IPS-20b (cell line): ENCODE data around the gene BCKDHA.

Experiments
- H3K27ac ChIP-seq: one replicate; pipeline ENCODE4 v1.5.1; 2013; ENCODE audit warnings: low read length
- H3K27me3 ChIP-seq: 2 replicates; pipeline ENCODE4 v1.6.1; 2013; ENCODE audit warnings: mild to moderate bottlenecking, low read length, inconsistent platforms; ENCODE audit not compliant: insufficient read depth
- H3K36me3 ChIP-seq: 2 replicates; pipeline ENCODE4 v1.6.1; 2013; ENCODE audit warnings: low read depth, mild to moderate bottlenecking, inconsistent platforms, low read length, moderate library complexity; ENCODE audit not compliant: insufficient read depth
- H3K4me1 ChIP-seq: 2 replicates; pipeline ENCODE4 v1.6.1; 2013; ENCODE audit warnings: mild to moderate bottlenecking, control low read depth, inconsistent platforms, low read length, moderate library complexity; ENCODE audit not compliant: insufficient read depth
- H3K4me3 ChIP-seq: 2 replicates; pipeline ENCODE4 v1.5.1; 2013; ENCODE audit warnings: mild to moderate bottlenecking, low read length, inconsistent platforms
- H3K9ac ChIP-seq: 2 replicates; pipeline ENCODE4 v1.6.1; 2013; ENCODE audit warnings: low read depth, mild to moderate bottlenecking, inconsistent platforms, low read length, moderate library complexity
- H3K9me3 ChIP-seq: 2 replicates; pipeline ENCODE4 v1.6.1; 2013; ENCODE audit warnings: mild to moderate bottlenecking, low read depth, low read length, inconsistent platforms; ENCODE audit not compliant: insufficient read depth

The BCKDHA gene

DNA sequence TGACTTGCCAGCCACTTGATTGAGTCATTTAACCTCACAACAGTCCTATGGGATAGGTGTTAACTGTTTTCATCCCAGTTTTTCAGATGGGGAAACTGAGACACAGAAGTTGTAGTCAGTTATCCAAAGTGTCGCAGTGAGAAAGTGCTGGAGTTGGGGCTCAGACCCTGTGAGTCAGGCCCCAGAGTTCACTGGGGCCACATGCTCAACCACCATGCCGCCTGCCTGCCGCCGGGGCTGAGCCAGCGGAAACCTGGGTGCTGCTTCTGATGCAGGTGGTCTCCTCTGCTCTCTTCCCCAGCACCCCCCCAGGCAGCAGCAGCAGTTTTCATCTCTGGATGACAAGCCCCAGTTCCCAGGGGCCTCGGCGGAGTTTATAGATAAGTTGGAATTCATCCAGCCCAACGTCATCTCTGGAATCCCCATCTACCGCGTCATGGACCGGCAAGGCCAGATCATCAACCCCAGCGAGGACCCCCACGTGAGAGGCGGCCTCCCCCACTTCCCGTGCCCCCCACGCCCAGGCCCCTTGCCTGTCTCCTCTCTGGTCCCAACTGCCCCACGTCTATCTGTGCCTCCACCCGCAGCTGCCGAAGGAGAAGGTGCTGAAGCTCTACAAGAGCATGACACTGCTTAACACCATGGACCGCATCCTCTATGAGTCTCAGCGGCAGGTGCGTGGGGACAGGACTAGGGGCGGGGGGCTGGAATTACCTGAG is 12.9 kb downstream of the BCKDHA start:
- H3K27ac ChIP-seq, result no peak overlapping the region
- H3K27me3 ChIP-seq, result no peaks in the 10 kb centered on the region
- H3K9ac ChIP-seq, result no peak overlapping the region
- H3K4me3 ChIP-seq, result no peak overlapping the region
- peaks cover 14% of the 10 kb centered on the region; the same call in 1 of the 2 replicates for H3K36me3 ChIP-seq
- no peaks in the 10 kb centered on the region for H3K9me3 ChIP-seq
- H3K4me1 ChIP-seq, result no peaks in the 10 kb centered on the region; the same call in 1 of the 2 replicates

DNA sequence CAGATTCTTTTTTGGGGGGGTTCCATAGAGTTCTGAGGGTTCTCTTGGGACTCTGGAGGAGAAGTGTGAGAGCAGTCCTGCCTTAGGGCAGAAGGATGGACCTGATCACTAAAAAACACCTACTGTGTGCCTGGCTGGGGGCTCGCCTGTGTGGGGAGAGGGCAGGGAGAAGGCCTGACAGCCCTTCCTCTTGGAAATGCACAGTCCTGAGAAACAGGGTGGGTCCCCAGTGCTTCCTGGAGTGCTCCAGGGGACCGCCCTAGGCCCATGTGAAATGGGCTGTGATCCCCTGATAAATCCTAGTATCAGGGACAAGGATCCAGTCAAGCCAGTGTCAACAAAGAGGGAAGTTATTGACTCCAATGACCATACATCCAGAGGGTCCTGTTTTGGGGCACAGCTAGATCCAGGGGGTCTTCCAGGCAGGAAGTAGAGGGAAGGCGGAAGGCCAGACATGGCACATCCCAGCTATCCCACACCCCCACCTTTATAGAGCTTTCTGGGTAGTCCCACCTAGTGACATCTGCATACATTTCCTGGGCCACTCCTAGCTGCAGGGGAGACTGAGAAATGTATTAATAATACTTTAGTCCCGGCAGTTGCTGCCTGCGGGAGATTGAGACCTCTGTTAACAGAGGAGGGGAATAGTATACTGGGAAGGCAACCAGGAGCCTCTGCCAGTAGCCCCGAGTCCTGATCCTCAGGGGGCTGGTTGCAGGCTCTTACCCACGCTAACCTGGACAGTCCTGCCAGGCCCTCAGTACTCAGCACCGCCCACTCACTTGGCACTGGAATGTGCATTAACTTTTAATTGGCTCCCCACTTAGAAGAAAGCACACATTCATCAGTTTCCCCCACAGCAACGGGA is 13.7 kb downstream of the BCKDHA start:
- H3K4me3 ChIP-seq, result no peak overlapping the region
- H3K36me3 ChIP-seq, result peaks cover 14% of the 10 kb centered on the region; the same call in 1 of the 2 replicates
- no peaks in the 10 kb centered on the region for H3K27me3 ChIP-seq
- no peaks in the 10 kb centered on the region; the same call in 1 of the 2 replicates for H3K4me1 ChIP-seq
- no peak overlapping the region for H3K9ac ChIP-seq
- H3K27ac ChIP-seq, result no peak overlapping the region
- no peaks in the 10 kb centered on the region for H3K9me3 ChIP-seq

DNA sequence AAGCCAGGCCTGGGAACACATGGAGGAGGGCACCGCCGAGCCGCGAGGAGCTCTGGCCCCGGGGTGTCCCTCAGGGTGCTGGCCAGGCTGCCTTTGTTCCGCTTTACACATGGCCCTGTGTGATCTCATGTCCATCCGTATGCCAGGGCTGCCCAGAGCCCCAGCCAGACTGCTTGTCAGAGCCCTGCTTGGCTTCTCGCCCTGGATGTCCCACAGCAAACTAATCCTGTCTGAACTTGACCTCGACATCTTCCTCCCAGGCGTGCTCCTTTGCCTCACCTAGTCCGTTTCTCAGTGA is 14.3 kb downstream of the BCKDHA start:
- no peak overlapping the region for H3K4me3 ChIP-seq
- H3K36me3 ChIP-seq, result peaks cover 14% of the 10 kb centered on the region; the same call in 1 of the 2 replicates
- no peak overlapping the region for H3K9ac ChIP-seq
- no peaks in the 10 kb centered on the region for H3K9me3 ChIP-seq
- no peaks in the 10 kb centered on the region for H3K27me3 ChIP-seq
- H3K27ac ChIP-seq, result no peak overlapping the region
- no peaks in the 10 kb centered on the region; the same call in 1 of the 2 replicates for H3K4me1 ChIP-seq

DNA sequence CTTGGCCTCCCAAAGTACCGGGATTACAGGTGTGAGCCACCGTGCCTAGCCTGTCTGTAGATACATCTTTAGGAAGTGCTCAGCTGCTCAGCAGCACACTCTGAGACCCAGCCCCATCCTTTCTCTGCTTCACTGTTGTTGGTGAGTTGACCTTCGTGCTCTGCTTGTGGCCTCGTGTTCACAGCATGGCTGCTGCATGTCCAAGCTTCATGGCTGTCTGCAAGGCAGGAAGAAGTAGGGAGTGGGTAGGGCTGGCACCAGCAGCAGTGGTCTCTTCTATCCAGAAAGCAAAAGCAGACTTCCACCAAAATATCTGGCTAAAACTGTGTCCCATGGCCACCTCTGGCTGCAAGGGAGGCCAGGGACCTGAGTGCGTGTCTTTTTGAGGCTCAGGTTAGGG is 15.3 kb downstream of the BCKDHA start:
- no peak overlapping the region; the same call in 1 of the 2 replicates for H3K9ac ChIP-seq

DNA sequence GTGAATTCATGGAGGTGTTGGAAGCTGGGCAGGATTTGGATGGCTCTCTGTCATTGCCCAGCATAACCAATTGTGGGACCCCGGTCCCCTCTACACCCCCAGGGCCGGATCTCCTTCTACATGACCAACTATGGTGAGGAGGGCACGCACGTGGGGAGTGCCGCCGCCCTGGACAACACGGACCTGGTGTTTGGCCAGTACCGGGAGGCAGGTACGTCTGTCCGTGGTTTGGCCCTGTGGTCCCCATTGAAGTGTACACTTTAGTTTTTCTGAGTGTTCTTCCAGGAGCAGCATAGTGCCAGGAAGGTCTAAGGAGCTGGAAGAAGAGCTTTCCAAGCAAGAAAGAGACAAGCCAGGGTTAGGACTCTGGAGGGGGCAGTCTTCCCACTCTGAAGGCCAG is 16.3 kb downstream of the BCKDHA start:
- Histone ChIP-seq H3K9me3 (no peaks in the 10 kb centered on the region), H3K27ac (no peak overlapping the region), H3K36me3 (peaks cover 19% of the 10 kb centered on the region), H3K4me1 (no peaks in the 10 kb centered on the region), H3K27me3 (no peaks in the 10 kb centered on the region), H3K4me3 (no peak overlapping the region), H3K9ac (no peak overlapping the region)

More for the DNA sequence above, 15.3 kb downstream of the BCKDHA start:
- no peaks in the 10 kb centered on the region for H3K27me3 ChIP-seq
- H3K9me3 ChIP-seq, result no peaks in the 10 kb centered on the region
- H3K4me3 ChIP-seq, result no peak overlapping the region
- H3K36me3 ChIP-seq, result peaks cover 14% of the 10 kb centered on the region; the same call in 1 of the 2 replicates
- H3K4me1 ChIP-seq, result no peaks in the 10 kb centered on the region
- H3K27ac ChIP-seq, result no peak overlapping the region

DNA sequence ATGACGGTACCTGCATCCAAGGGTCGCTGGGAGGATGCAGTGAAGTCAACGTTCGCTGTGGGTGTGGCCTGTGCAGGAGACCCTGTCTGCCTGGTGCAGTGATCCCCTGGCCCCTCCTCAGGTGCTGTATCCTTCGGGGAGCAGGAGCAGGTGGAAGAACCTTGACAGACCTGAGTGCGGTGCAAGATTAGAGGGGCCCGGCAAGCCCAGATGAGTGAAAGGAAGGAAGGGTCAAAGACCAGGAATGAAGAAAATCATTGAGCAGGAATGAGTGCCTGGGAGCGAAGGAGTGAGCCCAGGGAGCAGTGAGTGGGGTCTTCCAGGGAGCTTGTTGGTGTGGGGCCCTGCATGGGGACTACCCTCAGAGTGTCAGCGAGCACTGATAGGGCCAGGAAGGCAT is 16.8 kb downstream of the BCKDHA start:
- H3K9ac ChIP-seq, result no peak overlapping the region
- no peak overlapping the region for H3K27ac ChIP-seq
- H3K27me3 ChIP-seq, result no peaks in the 10 kb centered on the region
- H3K4me1 ChIP-seq, result no peaks in the 10 kb centered on the region
- H3K4me3 ChIP-seq, result no peak overlapping the region
- H3K9me3 ChIP-seq, result no peaks in the 10 kb centered on the region
- peaks cover 23% of the 10 kb centered on the region for H3K36me3 ChIP-seq

DNA sequence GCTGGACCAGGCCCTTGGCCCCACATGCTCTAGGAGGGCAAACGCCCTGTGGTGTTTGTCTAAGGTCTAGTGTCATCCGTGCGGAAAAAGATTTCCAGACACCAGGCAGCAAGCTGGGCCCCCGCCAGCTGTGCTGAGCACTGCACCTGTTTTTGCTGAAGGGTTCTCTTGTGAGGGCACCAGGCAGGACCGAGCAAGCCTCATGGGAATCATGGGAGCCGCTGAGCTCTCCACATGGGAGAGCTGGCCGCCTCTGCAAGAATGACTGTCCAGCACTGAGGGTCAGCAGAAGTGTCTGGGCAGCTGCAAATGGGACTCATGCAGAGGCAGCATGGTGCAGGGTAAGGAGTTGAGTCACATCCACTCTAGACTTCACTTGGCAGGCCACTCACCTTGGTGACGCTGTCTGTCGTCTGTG is 17.5 kb downstream of the BCKDHA start:
- no peaks in the 10 kb centered on the region for H3K4me1 ChIP-seq
- H3K9ac ChIP-seq, result no peak overlapping the region
- H3K36me3 ChIP-seq, result peaks cover 26% of the 10 kb centered on the region
- no peak overlapping the region for H3K4me3 ChIP-seq
- no peak overlapping the region for H3K27ac ChIP-seq
- no peaks in the 10 kb centered on the region for H3K27me3 ChIP-seq
- H3K9me3 ChIP-seq, result no peaks in the 10 kb centered on the region

DNA sequence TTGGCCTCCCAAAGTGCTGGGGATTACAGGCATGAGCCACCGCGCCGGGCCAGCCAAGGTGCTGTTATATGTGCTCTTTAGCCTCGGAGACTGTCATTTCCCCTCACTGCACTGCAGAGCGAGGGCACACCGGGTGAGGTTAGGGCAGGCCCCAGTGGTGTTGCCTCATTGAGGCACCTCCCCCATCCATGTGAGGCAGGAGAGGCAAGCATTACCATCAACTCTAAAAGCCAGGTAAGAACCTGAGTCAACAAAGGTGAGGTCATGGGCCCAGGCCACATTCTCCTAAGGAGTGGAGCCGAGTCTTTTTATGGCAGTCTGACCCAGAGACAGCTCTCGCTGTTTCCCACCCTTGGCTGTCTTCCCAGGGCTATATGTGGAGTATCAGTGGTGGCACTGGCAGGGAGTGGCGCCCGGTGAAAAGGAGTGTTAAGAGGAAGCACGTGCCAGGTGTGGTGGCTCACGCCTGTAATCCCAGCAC is 18.6 kb downstream of the BCKDHA start:
- no peak overlapping the region for H3K4me3 ChIP-seq
- H3K9me3 ChIP-seq, result no peaks in the 10 kb centered on the region
- no peak overlapping the region for H3K9ac ChIP-seq
- no peaks in the 10 kb centered on the region for H3K27me3 ChIP-seq
- H3K27ac ChIP-seq, result no peak overlapping the region
- peaks cover 32% of the 10 kb centered on the region for H3K36me3 ChIP-seq
- H3K4me1 ChIP-seq, result no peaks in the 10 kb centered on the region

DNA sequence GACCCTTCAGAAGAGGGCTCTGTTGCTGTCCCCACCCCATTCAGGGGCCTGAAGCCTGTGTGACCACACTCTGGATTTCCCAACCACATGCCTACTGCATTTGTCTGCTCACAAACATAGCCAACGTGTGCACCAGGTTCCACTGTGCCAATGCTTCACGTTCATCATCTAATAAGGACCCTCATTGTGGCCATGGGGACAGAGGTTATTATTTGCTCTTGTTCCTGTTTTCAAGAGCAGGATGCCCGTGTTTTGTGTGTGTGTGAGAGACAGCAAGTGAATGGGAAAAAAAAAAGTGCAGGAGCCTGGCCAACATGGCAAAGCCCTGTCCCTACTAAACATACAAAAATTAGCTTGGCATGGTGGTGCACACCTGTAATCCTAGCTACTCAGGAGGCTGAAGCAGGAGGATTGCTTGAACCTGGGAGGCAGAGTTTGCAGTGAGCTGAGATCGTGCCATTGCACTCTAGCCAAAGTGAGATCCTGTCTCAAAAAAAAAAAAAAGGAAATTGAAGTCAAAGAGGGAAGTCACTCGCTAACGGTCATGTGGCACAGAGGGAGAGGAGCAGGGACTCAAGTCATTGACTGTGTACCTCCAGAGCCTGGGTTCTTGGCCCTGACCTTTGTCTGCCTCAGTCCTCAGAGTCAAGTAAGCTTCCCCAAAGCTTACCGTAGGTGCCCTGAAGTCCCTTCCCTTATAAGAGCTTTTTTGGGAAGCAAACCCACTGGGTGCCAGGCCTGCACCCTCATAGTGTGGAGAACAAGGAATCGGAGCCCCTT is 22.7 kb downstream of the BCKDHA start:
- no peaks in the 10 kb centered on the region for H3K9me3 ChIP-seq
- no peaks in the 10 kb centered on the region for H3K4me1 ChIP-seq
- no peak overlapping the region for H3K4me3 ChIP-seq
- no peak overlapping the region for H3K9ac ChIP-seq
- no peak overlapping the region for H3K27ac ChIP-seq
- H3K27me3 ChIP-seq, result no peaks in the 10 kb centered on the region
- peaks cover 29% of the 10 kb centered on the region for H3K36me3 ChIP-seq

DNA sequence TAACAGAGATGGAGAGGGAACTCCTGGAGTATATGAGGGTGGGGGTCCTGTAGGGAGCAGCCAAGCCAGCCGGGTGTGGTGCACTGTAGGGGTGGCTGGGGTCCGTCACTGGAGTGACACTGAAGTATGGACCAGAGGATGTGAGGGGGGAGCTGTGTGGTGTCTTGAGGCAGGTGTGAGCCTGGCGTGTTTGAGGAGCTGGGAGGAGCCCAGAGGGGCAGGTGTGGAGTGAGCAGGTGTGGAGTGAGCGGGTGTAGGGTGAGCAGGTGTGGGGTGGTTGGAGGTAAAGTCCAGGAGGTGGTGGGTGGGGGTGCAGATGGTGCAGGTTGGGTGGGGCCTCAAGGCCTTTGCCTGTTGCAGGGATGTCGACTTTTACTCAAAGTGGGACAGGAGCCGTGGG is 23.7 kb downstream of the BCKDHA start:
- no peak overlapping the region for H3K9ac ChIP-seq
- no peaks in the 10 kb centered on the region for H3K4me1 ChIP-seq
- H3K27ac ChIP-seq, result no peak overlapping the region
- no peaks in the 10 kb centered on the region for H3K9me3 ChIP-seq
- H3K36me3 ChIP-seq, result peaks cover 28% of the 10 kb centered on the region
- H3K4me3 ChIP-seq, result no peak overlapping the region
- H3K27me3 ChIP-seq, result no peaks in the 10 kb centered on the region

DNA sequence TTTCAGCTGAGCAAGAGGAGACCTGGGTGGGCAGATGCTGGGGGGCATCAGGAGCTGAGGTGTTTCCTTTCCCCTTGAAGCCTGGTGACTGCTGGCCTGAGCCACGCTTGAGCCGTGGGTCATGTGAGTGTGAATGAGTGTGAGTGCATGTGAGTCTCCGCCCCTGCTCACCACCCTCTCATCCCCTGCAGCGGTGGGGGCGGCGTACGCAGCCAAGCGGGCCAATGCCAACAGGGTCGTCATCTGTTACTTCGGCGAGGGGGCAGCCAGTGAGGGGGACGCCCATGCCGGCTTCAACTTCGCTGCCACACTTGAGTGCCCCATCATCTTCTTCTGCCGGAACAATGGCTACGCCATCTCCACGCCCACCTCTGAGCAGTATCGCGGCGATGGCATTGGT is 24.4 kb downstream of the BCKDHA start:
- Histone ChIP-seq H3K9me3 (no peaks in the 10 kb centered on the region), H3K36me3 (peaks cover 28% of the 10 kb centered on the region), H3K27me3 (no peaks in the 10 kb centered on the region), H3K27ac (no peak overlapping the region), H3K9ac (no peak overlapping the region), H3K4me1 (peaks cover 4% of the 10 kb centered on the region; the same call in 1 of the 2 replicates), H3K4me3 (no peak overlapping the region)
